DMS53 treated with DMSO at 0.1 percent for 48 hours (cell line): ENCODE results near the gene DSCAML1.

Source experiments
- DNase-seq: peaks from one replicate; lab custom pipeline; 2025; ENCODE audit not compliant: unreplicated experiment; lab: John Stamatoyannopoulos, UW

The DSCAML1 gene

GRCh38 chr11:117795638-117796455, 1.2 kb downstream of the DSCAML1 start:
- no peak for DNase-seq

GRCh38 chr11:117794772-117795629, 2.0 kb downstream of the DSCAML1 start:
- no peak for DNase-seq

GRCh38 chr11:117794135-117794534, 2.9 kb downstream of the DSCAML1 start:
- DNase-seq = no peak

- no peak for DNase-seq
These were observed 3.4 kb downstream of the DSCAML1 start for GRCh38 chr11:117793583-117793982.

GRCh38 chr11:117792992-117793391, 4.0 kb downstream of the DSCAML1 start:
- no peak for DNase-seq

GRCh38 chr11:117792241-117792640, 4.8 kb downstream of the DSCAML1 start:
- peak; percentile 54 for DNase-seq

GRCh38 chr11:117790279-117790678, 6.7 kb downstream of the DSCAML1 start:
- DNase-seq = no peak

- no peak for DNase-seq
These were observed 7.8 kb downstream of the DSCAML1 start for GRCh38 chr11:117789241-117789640.

- DNase-seq = peak; percentile 94
These were observed 10.7 kb downstream of the DSCAML1 start for GRCh38 chr11:117786135-117786870.

- no peak for DNase-seq
These were observed 14.9 kb downstream of the DSCAML1 start for GRCh38 chr11:117782101-117782500.

GRCh38 chr11:117781627-117782026, 15.4 kb downstream of the DSCAML1 start:
- no peak for DNase-seq

GRCh38 chr11:117780456-117780855, 16.6 kb downstream of the DSCAML1 start:
- DNase-seq = no peak

- DNase-seq = no peak
These were observed 22.5 kb downstream of the DSCAML1 start for GRCh38 chr11:117774553-117774952.

GRCh38 chr11:117772360-117772759, 24.7 kb downstream of the DSCAML1 start:
- no peak for DNase-seq

GRCh38 chr11:117771841-117772240, 25.2 kb downstream of the DSCAML1 start:
- DNase-seq = no peak

GRCh38 chr11:117771197-117771596, 25.8 kb downstream of the DSCAML1 start:
- no peak for DNase-seq

- no peak for DNase-seq
These were observed 27.0 kb downstream of the DSCAML1 start for GRCh38 chr11:117770061-117770460.

GRCh38 chr11:117769533-117769932, 27.5 kb downstream of the DSCAML1 start:
- no peak for DNase-seq

- DNase-seq = no peak
These were observed 28.5 kb downstream of the DSCAML1 start for GRCh38 chr11:117768506-117768905.

GRCh38 chr11:117767071-117767470, 29.9 kb downstream of the DSCAML1 start:
- DNase-seq = no peak

- no peak for DNase-seq
These were observed 30.4 kb downstream of the DSCAML1 start for GRCh38 chr11:117766576-117766975.
